AG04449 (cell line): ENCODE measurements around the gene CYB561D2.
A peak's percentile ranks its signal among the peaks of the same experiment; 100 is the strongest.

Experiments used
- CTCF ChIA-PET: fragments of 350-600 bp; formaldehyde crosslinking; extraction: SDS; loops from one replicate; lab custom pipeline; 2021; ENCODE audit warnings: antibody characterized with exemption; lab: Yijun Ruan, JAX
- POLR2A ChIA-PET: fragments of 400-600, 350-600 bp; formaldehyde crosslinking; extraction: SDS; loops from one replicate; lab custom pipeline; 2020; ENCODE audit warnings: antibody characterized with exemption, inconsistent platforms; lab: Yijun Ruan, JAX
- DNase-seq: peaks from one replicate; pipeline ENCODE4 v3.0.0-alpha.2; 2010; ENCODE audit warnings: low read depth, low spot score
- H3K4me3 ChIP-seq: 2 replicates; pipeline ENCODE4 v1.5.1; 2011; ENCODE audit warnings: low read depth, mild to moderate bottlenecking, control low read depth, low read length
- TF ChIP-seq, protein P1 (sequence below): IDR thresholded peaks from one replicate; pipeline ENCODE4 v1.5.1; 2011; ENCODE audit warnings: mild to moderate bottlenecking, moderate library complexity, low read length, control low read depth, inconsistent platforms; ENCODE audit not compliant: insufficient read depth; ENCODE audit errors: missing control alignments

CYB561D2 gene

DNA sequence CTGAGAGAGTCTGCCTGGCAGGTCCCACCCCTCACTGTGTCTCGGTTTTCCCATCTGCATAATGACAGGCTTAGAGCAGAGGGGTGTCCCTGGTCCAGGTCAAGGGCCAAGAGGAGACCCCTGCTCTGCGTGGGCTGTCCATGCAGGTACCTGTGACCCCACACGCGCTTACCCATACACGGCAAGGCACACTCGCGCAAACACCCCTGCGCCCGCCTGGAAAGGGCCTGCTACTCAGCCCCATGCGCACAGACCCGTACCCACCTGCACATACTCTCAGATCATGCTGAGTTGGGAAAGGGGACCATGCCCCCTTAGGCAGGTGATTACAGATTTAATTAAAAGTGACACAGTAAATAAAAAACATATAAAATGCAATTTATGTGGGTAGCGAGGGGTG lies 32.1 kb downstream of the CYB561D2 start:
- TF ChIP-seq, protein P1, sequence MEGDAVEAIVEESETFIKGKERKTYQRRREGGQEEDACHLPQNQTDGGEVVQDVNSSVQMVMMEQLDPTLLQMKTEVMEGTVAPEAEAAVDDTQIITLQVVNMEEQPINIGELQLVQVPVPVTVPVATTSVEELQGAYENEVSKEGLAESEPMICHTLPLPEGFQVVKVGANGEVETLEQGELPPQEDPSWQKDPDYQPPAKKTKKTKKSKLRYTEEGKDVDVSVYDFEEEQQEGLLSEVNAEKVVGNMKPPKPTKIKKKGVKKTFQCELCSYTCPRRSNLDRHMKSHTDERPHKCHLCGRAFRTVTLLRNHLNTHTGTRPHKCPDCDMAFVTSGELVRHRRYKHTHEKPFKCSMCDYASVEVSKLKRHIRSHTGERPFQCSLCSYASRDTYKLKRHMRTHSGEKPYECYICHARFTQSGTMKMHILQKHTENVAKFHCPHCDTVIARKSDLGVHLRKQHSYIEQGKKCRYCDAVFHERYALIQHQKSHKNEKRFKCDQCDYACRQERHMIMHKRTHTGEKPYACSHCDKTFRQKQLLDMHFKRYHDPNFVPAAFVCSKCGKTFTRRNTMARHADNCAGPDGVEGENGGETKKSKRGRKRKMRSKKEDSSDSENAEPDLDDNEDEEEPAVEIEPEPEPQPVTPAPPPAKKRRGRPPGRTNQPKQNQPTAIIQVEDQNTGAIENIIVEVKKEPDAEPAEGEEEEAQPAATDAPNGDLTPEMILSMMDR: no peak
- ChIA-PET CTCF (no interaction called here), POLR2A (no interaction called here)
- no peak overlapping the region for H3K4me3 ChIP-seq
- no peak for DNase-seq

DNA sequence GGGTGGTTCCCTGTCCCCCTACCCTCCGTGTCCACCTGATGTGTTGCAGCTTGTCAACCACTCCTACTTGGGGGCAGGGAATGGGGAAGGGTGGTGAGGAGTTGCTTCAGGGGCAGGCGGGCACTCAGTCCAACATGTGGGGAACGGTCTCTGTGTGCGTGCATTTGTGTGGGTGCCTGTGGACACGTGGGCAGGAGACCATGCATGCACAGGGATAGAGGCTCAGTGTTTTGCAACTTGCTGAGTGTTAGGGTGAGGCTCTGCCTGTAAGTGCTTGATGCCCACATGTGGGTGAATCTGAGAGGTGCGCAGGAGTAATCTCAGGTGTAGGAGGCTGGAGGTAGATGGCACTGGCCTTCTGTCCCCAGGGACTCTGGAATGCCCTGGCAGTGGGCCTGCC lies 33.1 kb downstream of the CYB561D2 start:
- DNase-seq: no peak
- ChIA-PET CTCF (no interaction called here), POLR2A (interaction anchor here (1.0 kb wide), 1 partner anchor 33 kb away, joined by 3 read pairs; the partner anchor contains the start of genes CYB561D2 and NPRL2)
- H3K4me3 ChIP-seq: no peak overlapping the region
- TF ChIP-seq, protein P1: no peak

DNA sequence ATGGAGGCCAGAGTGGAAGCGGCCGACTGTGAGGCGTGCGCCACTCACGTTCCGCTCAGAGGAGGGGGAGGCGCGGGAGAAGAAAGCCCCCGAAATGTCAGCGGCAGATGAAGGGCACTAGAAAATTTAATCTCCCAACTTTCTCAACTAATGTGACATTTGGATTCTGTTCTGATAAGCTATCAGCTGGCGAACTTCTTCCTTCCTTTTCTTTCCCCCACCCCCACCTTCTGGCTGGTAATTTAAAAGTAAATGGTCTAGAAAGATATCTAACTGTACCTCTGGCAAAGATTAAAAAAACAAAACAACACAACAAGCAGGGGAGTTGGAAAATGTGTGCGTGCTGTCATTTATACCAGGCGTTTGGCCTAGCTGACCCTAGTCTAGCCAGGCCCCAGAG lies 35.1 kb downstream of the CYB561D2 start:
- ChIA-PET POLR2A (no interaction called here), CTCF (interaction anchor here (1.0 to 1.8 kb wide), 3 partner anchors 9 to 53 kb away, joined by 3 to 6 read pairs (median 4); no protein-coding TSS in a partner anchor)
- no peak overlapping the region for H3K4me3 ChIP-seq
- no peak for DNase-seq
- TF ChIP-seq, protein P1: no peak

DNA sequence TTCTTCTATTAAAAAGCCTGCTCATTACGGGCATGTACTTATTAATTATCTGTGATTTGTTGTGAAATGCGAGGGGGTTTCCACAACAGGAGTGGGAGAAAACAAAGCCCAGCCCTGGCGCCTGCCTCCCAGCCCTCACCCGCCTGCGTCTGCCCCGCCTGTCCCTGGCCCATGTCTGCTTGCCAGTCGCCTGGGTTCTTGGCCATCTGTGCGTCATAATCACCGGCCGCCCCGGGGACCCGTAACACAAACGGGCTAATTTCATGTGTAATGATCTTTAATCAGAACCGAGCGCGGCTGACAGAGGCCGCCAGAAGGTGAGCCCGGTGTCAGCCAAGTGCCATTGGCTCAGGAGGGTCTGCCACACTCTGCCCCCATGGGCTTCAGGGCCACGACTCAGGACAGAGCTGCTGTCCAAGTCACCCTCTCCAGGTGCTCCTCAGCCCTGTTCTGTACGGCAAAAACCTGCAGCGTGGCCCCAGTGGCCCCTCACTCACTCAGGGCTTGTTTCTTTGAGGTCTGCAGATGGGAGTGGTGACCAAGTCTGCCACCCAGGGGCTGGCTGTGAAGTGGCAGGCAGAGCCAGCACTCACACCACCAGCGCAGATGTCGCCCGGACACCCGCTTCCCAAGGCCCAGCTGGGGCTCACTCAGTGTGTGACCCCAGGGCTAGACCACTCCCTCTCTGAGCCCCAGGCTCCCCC lies 37.5 kb downstream of the CYB561D2 start:
- POLR2A ChIA-PET: no interaction called here
- TF ChIP-seq, protein P1: peak; percentile 36
- DNase-seq: no peak
- H3K4me3 ChIP-seq: no peak overlapping the region
- CTCF ChIA-PET: no interaction called here

DNA sequence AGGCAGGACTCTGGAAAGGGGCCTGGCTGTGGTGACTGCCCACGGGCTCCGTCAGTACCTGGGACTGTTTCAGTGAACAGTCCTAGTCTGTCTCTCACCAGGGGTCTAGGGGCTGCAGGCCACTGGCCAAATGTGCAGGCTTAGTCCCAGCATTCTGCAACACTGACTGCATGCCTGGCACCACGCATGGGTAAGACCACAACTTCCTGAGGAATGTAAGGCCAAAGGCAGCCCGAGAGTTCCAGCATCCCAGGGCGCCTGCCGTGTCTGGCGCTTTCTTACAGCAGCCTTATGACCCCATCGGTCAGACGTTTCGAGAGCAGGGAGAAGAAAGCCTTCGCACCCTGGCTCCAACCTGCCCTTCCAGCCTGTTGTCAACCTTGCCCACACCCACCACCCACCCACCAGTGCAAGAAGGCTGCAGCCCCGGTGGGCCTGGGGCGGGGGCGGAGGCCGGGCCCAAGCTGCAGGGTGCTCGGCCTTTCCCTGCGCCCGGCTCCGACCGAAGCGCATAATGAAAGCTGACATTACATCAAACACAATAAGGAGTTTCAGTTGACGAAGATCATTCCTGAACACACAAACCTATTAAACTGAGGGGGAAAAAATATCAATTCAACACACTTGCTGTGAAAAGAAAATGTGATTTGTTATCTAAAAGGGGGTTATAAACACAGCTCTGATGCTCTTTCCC lies 38.2 kb downstream of the CYB561D2 start:
- CTCF ChIA-PET: no interaction called here
- TF ChIP-seq, protein P1: no peak

DNA sequence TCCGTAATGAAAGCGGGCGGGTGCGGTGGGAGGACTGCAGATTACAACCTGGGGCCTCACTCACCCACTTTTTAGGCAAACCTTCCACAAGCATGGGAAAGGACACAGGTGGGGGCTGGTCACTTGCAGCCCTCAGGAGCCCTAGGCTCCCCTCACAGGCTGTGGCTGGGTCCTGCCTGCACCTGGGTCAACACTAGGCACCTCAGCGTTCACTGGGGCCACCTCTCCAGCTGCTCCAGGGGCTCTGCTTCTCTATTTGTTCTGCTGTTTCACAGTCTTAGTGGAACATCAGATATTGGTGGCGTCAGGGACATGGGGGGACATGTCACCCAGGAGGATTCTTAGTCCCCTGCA lies 38.7 kb downstream of the CYB561D2 start:
- TF ChIP-seq, protein P1: no peak
- H3K4me3 ChIP-seq: no peak overlapping the region
- ChIA-PET POLR2A (no interaction called here), CTCF (no interaction called here)
- DNase-seq: no peak

More for the DNA sequence above, 38.2 kb downstream of the CYB561D2 start:
- POLR2A ChIA-PET: no interaction called here
- no peak for DNase-seq
- no peak overlapping the region for H3K4me3 ChIP-seq
